Stimulated activated CD8-positive, alpha-beta memory T cell treated with anti-CD3 and anti-CD28 coated beads, Interleukin-7, amount 100 ng/mL, for 4 hours (primary cell): ENCODE measurements around the gene RPS19.
"Not testable (repeated sequence)": the region's sequence is repeated elsewhere in the genome, so short reads cannot be mapped to it uniquely, and the experiment has no call there.

ENCODE experiments used
- DNase-seq, 2 donors: peaks; one replicate each; pipeline ENCODE4 v3.0.0-alpha.2; 2020; ENCODE audit warnings: low read depth in 2 of 2

The RPS19 gene

DNA sequence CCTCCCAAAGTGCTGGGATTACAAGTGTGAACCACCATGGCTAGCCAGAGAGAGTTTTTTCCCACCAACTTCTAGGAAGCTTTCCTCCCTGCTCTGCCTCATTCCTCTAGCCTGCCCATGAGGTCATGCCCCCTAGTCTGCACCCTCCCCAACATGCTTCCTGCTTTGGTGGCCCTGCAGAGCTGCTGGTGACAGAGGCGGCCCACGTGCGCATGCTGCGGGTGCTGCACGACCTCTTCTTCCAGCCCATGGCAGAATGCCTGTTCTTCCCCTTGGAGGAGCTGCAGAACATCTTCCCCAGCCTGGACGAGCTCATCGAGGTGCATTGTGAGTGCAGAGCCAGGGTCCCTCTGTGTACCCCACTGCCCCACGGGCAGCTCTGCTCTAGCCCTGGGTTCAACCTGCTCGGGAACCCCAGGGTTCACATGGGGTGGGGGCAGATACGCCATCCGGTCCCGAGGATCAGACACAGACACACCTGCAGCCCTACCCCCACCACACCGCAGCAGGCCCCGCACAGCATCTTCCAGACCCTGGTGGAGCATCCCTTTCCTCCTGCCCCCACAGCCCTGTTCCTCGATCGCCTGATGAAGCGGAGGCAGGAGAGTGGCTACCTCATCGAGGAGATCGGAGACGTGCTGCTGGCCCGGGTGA lies 41.8 kb downstream of the RPS19 start:
- DNase-seq = no peak

DNA sequence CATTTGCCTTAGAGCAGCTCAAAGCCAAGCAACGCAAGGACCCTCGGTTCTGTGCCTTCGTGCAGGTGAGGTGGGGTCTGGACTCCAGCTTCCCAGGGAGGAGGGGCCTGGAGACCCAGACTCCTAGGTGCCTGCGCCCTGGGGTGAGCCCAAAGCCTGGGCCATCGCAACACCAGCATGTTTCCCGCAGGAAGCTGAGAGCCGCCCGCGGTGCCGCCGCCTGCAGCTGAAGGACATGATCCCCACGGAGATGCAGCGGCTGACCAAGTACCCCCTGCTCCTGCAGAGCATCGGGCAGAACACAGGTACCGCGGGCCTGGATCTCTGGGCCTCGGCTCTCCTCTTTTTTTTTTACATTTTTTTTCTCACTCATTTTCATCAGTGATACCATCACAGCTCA lies 42.5 kb downstream of the RPS19 start:
- no peak for DNase-seq

DNA sequence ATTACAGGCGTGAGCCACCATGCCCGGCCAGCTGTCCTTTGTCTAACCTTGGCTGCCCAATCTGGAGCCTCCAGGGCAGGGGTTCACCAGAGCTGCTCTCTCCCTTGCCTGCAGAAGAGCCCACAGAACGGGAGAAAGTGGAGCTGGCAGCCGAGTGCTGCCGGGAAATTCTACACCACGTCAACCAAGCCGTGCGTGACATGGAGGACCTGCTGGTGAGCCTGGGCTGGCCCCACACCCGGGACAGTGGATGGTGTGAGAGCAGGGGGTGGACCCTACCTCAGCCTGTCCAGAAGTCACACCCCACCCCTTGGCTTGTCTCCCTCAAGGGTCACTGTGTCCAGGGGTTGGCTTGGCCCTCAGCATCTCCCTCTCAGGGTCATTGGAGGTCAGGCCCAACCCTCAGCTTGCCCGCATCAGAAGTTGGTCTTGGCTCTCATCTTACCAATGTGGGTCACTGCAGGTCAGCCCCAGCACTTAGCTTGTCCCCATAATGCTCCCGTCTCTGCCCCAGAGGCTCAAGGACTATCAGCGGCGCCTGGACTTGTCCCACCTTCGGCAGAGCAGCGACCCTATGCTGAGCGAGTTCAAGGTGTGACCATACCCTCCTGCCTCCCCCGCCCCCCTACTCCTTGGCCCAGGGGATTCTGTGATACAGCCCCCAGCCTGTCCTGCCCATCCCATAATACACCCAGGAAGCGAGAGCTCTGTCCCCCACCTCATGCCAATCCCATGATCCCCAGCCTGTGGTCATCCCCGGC lies 43.3 kb downstream of the RPS19 start:
- no peak for DNase-seq

DNA sequence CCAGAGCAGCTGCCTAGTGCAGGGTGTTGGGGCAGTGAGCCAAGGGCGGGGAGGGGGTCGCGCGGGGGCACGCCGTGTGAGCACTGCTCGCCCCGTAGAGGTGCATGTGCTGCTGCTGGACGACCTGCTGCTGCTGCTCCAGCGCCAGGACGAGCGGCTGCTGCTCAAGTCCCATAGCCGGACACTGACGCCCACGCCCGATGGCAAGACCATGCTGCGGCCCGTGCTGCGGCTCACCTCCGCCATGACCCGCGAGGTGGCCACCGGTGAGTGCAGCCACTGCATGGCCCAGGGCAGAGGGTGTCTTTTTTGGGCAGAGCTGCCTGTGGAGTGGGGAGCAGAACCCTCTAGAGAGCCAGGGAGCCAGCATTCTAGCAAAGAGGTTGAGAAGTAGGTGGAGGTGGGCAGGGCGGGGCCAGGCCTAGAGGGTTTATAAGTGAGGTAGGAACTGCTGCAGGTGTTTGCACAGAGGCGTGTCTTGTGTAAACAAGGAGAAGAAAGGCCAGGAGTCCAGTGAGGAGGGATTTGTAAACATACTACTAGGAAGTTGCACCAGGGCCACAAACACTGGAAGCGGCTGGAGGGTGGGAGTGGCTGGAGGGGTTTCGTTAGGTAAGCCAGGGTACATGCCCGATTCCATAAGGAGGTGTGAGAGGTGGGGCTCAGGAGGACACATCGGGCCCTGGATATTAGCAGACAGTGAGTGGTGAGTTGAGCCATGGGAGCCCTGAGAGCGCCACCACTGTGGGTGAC lies 44.2 kb downstream of the RPS19 start:
- DNase-seq = no peak

DNA sequence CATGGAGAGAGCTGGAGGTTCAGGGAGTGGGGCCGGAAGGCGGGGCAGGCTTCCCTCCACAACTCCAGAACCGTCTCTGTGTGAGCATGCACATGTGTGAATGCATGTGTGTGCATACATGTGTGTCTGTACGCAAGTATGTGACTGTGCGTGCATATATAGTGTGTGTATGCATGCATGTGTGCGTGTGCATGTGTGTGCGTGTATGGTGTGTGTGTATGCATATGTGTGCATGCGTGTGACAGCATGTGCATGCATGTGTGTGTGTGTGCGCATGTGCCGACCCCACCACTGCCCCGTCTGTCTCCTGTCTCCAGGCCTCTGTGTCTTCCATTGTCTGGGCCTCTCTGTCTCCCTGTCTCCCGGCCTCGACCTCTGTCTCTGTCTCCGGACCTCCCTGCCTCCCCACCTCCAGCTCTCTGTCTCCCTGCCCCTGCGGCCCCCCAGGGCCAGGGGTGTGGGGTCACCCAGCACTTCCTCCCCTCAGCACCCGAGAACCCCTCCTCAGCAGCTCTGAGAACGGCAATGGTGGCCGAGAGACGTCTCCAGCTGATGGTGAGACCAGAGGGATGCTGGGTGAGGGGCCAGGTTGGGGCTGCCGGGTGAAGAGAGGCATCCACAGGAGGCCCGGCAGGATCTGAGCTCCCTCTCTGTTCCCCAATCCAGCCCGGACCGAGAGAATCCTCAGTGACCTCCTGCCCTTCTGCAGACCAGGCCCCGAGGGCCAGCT lies 45.4 kb downstream of the RPS19 start:
- DNase-seq = no peak

DNA sequence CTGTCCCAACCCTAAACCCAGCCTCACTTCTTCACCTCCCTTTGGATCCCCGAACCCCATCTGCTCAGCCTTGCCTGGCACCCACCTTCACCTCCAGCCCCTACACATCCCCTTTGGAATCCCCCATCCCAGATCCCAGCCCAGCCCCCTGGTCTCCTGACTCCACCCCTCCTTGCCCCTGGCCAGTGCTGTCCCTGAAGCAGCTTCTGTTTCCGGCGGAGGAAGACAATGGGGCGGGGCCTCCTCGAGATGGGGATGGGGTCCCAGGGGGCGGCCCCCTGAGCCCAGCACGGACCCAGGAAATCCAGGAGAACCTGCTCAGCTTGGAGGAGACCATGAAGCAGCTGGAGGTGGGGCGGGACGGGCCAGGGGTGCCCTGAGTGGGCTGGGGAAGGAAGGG lies 46.2 kb downstream of the RPS19 start:
- DNase-seq = no peak

DNA sequence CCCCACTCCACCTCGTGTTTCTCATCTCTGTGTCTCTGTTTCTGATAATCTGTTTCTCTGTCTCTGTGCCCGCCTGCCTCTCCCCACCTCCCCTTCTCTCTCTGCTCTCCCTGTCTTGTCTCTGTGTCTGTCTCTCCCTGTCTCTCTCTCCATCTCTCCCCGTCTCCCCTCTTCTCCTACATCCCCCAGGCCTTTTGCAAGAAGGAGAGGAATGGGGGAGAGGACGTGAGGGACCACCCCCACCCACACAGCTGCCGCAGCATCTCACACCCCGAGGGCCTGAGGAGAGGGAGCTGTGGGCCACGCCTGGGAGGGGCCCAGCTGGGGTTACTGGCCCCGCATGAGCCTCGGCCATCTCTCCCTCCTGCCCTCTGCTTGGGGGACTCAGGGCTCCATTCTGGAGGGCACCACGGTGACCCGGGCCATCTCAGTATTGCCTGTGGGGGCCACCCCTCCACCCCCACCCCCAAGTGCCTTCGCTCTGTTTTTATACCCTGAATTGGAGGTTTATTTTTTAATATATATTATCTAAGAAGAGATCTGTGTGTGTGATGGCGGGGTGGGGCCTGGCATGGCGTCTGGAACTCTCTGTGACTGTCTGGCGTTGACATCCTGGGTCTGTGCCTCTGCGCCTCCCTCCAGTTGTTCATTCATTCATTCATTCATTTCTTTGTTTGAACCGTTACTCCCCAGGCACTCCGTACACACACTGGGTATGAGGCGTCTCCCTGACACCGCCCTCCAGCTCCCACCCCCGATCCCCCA lies 47.0 kb downstream of the RPS19 start:
- DNase-seq = no peak

DNA sequence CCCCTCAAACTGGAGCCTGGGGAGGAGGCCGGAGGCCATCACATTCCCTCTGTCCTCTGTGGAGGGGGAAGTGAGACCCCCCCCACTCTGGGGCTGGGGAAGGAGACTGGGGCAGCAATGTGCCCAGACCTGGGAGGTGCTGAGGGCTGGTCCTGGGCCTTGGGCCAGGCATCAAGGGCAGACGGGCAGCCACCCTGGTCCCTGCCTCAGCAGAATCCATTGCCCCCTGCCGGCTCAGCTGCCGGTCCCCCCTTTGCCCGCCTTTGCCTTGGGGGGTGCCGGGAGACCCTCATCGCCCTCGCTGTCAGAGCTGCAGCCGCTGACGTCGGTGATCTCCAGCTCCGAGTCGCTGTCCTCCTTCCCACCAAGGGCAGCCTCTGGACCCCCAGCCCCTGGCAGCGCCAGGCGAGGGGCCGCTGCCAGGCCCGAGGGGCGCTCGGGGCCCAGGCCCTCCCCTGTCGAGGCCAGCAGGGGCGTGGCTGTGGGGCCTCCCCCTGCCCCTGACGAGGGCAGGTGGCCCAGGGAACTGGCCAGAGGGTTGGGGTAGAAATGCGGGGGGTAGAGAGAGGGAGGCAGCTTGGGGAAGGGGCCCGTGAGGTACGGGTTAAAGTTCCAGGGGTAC lies 48.0 kb downstream of the RPS19 start:
- no peak for DNase-seq

DNA sequence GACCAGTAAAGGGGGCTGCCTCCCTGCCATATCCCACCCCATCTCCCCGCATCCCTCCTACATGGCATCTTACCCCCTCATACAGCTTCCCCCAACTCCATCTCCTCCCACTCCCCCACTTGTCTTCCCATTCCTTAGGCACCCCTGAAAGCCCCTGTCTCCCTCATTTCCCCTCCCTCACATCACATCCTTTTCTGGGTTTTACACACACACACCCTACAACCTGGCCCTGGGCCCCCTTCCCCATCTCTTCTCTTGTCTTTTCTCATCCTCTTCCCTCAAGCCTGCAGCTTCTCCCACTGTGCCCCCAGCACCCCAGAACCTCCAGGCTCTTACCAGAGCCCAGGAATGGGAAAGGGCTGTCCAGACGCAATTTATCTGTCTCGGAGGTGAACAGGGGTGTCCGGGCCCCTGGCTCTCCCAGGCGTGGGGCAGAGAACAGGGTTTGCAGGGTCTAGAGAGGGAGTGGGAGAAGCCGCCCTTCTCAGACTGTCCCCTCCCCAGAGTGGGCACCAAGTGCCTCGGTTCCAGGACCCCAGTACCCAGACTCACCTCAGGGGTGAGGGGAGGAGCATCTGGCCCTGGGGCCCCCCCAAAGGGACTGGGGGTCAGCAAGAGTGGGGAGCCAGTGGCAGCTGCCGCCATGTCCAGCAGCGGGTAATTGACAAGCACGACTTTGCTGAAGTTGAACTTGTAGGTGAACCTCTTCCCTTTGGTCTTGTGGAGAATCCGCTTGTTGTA lies 48.8 kb downstream of the RPS19 start:
- DNase-seq = no peak

DNA sequence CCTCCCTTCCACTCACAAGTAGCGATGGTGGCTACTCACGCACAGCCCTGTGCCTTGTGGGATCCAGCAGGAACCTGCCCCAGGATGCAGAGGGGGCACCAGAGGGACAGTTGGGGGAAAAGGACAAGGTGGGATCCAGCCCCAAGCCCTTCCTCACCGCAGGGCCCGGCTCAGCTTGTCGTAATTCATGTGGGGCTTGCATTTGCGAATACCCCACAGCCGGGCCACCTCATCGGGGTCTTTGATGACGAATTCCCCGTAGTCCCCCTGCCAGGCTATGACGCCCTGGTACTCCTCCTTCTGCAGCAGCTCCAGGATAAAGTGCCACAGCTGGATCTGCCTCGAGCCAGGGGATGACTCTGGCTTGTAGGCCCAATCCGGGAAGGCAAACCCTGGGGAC lies 49.7 kb downstream of the RPS19 start:
- DNase-seq = no peak

DNA sequence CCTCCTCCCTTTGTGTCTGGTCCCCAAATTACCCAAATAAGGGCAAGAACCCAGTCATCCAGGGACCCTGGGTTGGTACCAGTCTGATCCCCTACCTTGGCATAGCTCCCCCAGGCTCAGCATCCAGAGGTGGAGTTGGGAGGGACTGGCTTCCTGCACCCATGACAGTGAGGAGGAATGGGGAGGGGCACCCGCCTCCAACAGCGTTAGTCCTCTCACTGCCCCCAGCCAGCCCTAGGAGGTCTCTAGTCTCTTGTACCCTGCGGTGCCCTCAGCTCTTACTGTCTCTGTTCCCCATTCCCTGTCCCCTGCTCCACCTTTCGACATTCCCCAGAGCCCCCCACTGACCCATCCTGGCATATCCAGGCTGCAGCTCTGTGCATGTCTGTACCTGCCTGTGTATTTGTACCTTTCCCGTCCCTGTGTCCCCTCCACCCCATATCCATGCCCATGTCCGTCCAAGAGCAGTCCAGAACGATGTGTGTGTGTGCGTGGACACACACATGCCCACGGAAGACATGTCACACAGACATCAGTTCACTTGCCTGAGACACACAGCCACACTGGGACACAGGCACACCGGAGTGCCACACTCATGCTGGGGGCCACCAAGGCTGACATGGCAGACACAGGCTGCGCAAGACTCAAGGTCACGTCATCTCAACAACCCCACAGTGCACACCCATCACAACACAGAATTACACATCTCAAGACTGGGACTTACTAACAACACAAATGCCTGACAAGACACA lies 50.4 kb downstream of the RPS19 start:
- no peak for DNase-seq

DNA sequence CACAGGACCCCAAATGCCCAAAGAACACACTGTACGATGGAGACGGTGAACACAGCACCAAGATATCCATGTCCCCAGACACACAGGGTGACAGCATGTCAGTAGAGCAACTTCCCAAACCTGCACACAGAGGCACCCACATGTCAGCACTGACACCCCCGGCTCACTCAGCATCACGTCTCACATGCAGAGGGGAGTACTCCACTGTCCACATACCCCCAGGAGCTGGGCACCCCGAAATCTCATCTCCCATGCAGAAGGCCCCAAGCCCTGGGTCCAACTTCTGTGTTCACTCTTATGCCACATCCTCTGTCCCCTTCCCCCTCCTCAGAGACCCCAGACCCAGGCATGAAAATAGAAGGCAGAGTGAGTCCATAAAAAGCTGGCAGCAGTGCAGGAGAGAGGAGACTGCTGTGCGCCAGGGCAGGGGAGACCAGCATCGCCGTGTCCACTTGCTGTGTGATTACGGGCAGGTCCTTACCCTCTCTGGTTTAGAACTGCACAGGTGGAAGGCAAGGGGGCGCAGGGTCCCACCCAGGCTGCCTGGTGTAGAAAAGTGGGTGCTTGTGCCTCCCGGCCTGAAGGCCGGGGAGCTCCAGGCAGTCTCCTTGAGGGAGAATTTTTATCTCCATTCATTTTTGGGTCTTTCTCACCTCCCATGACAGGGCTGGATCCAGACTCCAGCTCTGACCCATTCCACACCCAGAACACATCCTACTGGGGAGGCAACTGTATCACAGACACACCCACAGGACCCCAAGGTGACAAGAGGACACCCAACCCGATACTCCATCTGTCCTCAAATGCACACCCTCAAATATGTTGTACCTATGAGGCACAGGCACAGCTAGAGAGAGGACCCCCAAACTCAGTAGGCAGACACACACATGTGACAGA lies 51.2 kb downstream of the RPS19 start:
- no peak for DNase-seq

DNA sequence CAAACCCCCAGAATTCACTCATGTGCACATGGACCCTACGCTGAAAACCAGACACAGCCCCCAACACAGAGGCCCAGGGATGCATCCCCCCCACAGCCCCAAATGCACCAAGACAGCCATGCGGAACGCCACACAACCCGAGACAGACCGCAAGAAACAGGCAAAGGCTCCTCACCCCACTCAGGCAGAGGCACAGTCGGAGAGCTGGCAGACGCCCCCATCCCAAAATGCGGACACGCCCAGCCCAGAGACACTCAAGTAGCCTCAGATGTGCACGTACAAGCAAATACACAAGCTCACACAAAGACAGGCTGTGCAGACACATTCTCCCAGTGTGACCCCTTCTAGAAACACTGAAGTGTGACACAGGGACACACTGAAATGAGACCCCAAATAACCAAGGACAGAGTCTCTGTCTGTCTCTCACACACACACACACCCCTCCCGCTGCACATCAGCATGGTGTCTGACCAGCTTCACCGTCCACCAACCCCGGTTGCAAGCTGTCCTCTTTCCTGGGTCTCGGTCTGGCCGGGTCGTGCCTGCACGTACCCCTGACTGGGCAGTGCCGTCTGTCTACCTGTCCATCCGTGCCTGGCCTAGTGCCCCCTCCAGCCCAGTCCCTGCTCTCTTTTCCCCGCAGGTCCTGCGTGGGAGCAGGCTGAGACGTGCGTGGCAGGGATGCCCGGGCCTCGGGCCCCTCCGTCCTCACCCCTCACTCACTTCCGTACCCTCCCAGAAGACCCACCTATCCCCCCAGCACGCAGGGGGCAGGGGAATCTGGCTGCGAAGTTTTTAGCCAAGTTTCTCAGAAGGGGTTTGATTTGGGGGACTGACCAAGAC lies 52.1 kb downstream of the RPS19 start:
- DNase-seq = no peak

DNA sequence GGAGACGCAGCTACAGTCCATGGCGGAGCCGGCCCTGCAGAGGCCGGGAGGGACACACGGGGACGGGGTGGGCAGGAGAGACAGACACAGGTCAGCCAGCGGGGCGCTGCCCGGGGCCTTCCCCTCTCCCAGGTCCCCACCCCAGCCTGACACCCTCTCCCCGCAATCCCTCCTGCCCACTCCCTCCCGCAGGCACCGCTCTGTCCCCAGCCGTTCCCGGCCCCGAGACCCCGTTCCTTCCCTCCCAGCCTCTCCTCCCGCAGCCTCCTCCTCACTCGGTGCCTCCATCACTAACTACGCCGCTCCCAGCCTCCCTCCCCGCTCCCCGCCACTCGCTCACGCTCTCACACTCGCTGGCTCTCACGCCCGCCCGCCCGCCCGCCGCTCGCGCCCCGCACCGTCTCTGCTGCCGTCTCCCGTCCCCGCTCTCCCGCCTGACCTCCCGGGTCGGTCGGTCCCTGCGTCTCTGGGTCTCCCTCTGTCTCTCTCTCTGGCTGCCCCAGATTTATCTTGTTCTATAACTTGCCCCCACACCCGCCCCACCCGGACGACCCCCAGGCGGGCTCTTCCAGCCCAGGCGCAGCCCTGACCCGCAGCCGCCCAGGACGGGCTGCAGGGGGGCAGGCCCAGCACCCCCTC lies 53.0 kb downstream of the RPS19 start:
- DNase-seq = no peak

DNA sequence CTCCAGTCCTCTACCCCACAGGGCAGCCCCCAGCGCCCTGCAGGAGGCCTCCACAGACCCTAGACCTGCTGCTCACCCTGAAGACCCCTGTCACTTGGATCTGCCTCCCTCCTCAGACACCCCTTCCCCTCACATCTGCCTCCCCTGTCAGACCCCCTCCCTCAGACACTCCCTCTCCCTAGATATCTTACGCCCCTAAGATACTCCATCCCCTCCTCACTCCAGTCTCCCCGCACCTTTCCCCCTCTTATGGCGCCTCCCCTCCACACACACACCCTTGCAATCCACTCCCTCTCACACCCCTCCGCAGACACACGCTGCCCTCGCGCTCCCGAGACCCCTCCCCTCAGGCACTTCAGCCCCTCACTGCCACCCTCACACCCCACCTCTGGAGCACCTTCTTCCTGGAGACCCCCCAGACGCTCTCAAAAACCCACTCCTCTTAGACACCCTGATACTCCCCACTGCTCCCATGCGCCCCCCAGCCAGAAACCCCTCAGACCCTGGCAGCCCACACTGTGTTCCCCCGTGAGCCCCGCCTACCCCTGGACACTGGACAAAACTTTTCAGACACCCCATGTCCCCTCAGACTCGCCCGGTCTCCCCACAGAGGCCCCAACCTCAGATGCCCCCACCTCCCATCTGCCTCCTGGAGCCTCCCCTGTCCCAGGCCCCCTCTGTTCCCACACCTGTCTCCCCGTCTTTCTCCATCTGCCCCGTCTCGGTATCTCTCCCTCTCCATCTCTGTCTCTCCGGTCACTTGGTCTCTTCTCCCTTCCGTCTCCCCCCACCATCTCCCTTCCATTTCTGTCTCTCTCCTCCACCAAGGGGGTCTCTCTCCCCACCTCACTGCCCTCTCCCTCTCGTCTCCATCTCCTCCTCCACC lies 53.7 kb downstream of the RPS19 start:
- DNase-seq = no peak

DNA sequence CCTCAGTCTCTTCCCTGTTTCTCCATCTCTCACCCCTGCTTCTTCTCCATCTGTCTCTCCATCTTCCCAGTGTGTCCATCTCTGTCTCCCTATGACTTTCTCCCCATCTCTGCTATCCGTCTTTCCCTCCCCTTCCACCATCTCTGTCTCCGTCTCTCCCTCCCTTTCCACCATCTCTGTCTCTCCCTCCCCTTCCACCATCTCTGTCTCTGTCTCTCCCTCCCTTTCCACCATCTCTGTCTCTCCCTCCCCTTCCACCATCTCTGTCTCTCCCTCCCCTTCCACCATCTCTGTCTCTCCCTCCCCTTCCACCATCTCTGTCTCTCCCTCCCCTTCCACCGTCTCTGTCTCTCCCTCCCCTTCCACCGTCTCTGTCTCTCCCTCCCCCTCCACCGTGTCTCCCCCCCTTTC lies 54.4 kb downstream of the RPS19 start:
- not testable (repeated sequence) for DNase-seq
